Measurements from ENCODE around the gene DZANK1. TPM values are rescaled to one million over a fixed set of nuclear protein-coding genes. Genes with fewer than 3 reads are reported as not detected.
"Not testable (repeated sequence)": the region's sequence is repeated elsewhere in the genome, so short reads cannot be mapped to it uniquely, and the experiment has no call there.

Gene DZANK1
- total RNA-seq, 1 donor from 2014 or later = 1.1 TPM

DNA sequence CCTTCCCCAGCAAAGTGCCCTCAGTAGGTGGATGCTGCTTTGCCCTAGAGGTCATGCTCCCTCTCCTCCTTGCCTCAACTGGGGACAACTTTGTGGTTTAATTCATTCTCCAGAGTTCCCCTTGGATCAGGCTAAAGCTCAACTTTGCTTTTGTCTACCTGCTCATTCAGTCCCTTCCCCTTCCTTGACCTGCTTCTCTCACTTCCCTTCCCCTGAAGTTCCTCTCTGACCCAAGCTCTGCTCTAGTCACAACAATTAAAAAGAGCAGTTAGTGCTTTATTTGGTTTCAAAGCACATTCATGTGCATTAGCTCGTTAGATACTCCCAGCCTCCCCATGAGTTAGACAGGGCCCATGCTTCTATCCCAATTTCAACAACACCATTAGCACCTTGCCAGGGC, 71.3 kb downstream of the DZANK1 start:
- Mint-ChIP-seq H3K27ac (no peak overlapping the region), H3K4me1 (ENCODE audit: low read depth) (no peaks in the 10 kb centered on the region), H3K4me3 (no peak overlapping the region), H3K9me3 (no peaks in the 10 kb centered on the region), H3K36me3 (ENCODE audit: low read depth) (no peaks in the 10 kb centered on the region), H3K27me3 (ENCODE audit: insufficient read depth) (no peaks in the 10 kb centered on the region)
- DNase-seq (ENCODE audit: low spot score) = no peak
- intact Hi-C loops (cut with micrococcal nuclease) = no loop called here

DNA sequence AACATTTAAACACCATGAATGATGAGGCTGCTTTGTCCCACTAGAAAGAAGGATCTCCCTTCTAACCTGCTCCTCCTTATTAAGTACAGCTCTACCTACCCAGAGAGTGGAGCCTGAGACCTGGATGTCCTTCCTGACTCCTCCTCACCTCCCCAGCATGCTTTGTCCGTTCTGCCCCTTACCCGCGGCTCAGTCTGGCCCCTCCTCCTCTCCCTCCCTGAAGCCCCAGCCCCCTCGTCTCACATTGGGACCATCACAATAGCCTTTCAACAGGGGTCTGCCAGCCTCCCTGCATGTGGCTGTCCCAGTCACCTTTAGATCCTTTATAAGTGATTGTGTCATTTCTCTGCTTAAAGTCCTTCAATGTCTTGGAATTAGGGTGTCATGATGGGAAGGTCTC, 72.5 kb downstream of the DZANK1 start:
- no peak for DNase-seq (ENCODE audit: low spot score)
- Mint-ChIP-seq H3K27me3 (ENCODE audit: insufficient read depth) (no peaks in the 10 kb centered on the region), H3K27ac (no peak overlapping the region), H3K9me3 (no peaks in the 10 kb centered on the region), H3K4me1 (ENCODE audit: low read depth) (no peaks in the 10 kb centered on the region), H3K36me3 (ENCODE audit: low read depth) (no peaks in the 10 kb centered on the region), H3K4me3 (no peak overlapping the region)
- intact Hi-C loops (cut with micrococcal nuclease) = no loop called here

DNA sequence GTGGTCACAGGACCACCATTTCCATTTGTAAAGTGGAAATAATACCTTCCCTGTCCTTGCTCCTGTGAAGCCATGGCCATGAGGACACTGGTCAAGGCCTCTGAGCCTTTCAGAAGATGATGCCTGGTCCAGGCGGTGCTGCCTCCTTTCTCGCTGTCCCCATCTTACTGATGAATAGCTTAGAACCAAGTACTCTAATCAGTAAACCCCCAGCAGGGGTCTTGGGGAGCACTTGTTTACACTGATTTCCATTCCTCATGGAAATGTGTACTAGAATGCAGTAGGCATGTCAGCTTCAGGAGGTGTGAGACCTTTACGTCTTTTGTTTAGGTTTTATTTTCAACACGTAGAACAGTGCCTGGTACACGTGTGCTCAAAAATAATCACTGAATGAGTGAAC, 75.1 kb downstream of the DZANK1 start:
- Mint-ChIP-seq H3K36me3 (ENCODE audit: low read depth) (no peaks in the 10 kb centered on the region), H3K27me3 (ENCODE audit: insufficient read depth) (no peaks in the 10 kb centered on the region), H3K4me3 (no peak overlapping the region), H3K27ac (no peak overlapping the region), H3K4me1 (ENCODE audit: low read depth) (no peaks in the 10 kb centered on the region), H3K9me3 (no peaks in the 10 kb centered on the region)
- intact Hi-C loops (cut with micrococcal nuclease) = no loop called here
- no peak for DNase-seq (ENCODE audit: low spot score)

DNA sequence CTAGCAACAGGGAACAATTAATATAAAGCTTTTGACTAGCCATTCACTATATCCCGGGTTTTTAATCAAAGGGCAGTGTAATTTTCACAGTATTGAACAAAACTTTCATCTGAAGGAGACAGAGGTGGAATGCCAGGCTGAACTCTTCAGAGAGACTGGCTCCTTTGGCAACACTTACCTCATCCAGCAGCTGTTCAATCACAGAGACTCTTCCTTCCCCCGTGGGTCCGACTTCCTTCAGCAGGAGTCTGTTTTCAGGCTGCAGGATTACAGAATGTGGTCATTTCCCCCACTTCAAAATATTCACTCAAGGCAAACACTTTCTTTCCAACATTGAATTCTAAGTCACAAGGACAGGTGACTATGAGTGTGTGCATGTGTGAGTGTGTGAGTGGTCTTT, 76.6 kb downstream of the DZANK1 start:
- no peak for DNase-seq (ENCODE audit: low spot score)
- H3K9me3 Mint-ChIP-seq = no peaks in the 10 kb centered on the region
- H3K27me3 Mint-ChIP-seq (ENCODE audit: insufficient read depth) = no peaks in the 10 kb centered on the region
- H3K27ac Mint-ChIP-seq = no peak overlapping the region
- intact Hi-C loops (cut with micrococcal nuclease) = no loop called here
- H3K36me3 Mint-ChIP-seq (ENCODE audit: low read depth) = no peaks in the 10 kb centered on the region
- H3K4me3 Mint-ChIP-seq = no peak overlapping the region
- H3K4me1 Mint-ChIP-seq (ENCODE audit: low read depth) = no peaks in the 10 kb centered on the region

DNA sequence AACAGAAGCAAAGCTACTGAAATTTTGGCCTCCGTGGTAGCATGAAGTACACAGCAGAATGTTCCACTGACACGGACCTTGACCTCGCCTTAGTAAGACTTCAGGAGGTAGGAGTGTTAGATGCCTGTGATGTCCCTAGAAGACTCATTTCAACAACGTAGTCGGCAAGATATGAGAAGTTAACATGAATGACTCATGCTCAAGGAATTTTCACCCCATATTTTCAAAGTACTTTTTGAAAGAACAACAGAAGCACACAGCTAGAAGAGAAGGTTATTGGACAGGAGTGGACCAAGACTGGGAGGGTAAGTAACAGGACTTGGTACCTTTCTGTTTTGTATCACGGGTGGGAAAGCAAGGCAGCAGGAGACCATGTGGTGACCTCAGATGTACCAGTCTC, 78.0 kb downstream of the DZANK1 start:
- DNase-seq (ENCODE audit: low spot score) = no peak
- Mint-ChIP-seq H3K4me1 (ENCODE audit: low read depth) (no peaks in the 10 kb centered on the region), H3K9me3 (no peaks in the 10 kb centered on the region), H3K4me3 (no peak overlapping the region), H3K36me3 (ENCODE audit: low read depth) (no peaks in the 10 kb centered on the region), H3K27me3 (ENCODE audit: insufficient read depth) (no peaks in the 10 kb centered on the region), H3K27ac (no peak overlapping the region)
- intact Hi-C loops (cut with micrococcal nuclease) = no loop called here

- no peak overlapping the region for H3K4me3 Mint-ChIP-seq
- no peak overlapping the region for H3K27ac Mint-ChIP-seq
- DNase-seq (ENCODE audit: low spot score) = no peak
- H3K36me3 Mint-ChIP-seq (ENCODE audit: low read depth) = no peaks in the 10 kb centered on the region
- intact Hi-C loops (cut with micrococcal nuclease) = no loop called here
- H3K27me3 Mint-ChIP-seq (ENCODE audit: insufficient read depth) = no peaks in the 10 kb centered on the region
- no peaks in the 10 kb centered on the region for H3K9me3 Mint-ChIP-seq
- no peaks in the 10 kb centered on the region for H3K4me1 Mint-ChIP-seq (ENCODE audit: low read depth)
Observed at GRCh38 chr20:18380908-18381529, 85.8 kb downstream of the DZANK1 start.

DNA sequence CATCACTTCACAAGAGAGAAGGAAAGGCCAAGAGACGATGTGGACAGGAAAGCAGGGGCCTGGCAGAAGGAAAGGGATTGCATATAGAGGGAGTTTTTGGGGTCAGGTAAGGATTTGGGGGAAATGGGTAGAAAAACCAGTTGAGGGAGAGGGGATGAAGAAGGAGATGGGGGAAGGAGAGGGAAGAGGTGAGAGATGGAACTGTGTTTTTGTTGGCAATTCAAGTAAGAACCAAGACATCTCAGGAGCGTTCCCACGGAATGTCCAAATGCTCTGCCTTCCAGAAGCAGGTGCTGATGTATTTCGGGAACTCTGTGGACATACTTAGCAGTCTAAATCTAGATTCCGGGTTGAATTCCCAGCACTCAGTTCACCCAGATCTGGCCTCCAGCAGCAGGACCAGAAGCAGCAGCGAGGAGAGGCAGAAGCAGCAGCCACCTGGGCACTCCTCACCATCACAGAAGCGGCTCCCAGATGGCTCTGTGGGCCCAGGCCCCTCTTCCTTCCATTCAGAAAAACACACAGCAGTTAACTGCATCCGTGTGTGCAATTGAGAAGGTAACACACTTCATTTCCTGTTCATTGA, 88.8 kb downstream of the DZANK1 start:
- Mint-ChIP-seq H3K4me1 (ENCODE audit: low read depth) (no peaks in the 10 kb centered on the region), H3K9me3 (no peaks in the 10 kb centered on the region), H3K4me3 (no peak overlapping the region), H3K27ac (no peak overlapping the region), H3K27me3 (ENCODE audit: insufficient read depth) (peaks cover 6% of the 10 kb centered on the region), H3K36me3 (ENCODE audit: low read depth) (no peaks in the 10 kb centered on the region)
- no peak for DNase-seq (ENCODE audit: low spot score)
- intact Hi-C loops (cut with micrococcal nuclease) = no loop called here

DNA sequence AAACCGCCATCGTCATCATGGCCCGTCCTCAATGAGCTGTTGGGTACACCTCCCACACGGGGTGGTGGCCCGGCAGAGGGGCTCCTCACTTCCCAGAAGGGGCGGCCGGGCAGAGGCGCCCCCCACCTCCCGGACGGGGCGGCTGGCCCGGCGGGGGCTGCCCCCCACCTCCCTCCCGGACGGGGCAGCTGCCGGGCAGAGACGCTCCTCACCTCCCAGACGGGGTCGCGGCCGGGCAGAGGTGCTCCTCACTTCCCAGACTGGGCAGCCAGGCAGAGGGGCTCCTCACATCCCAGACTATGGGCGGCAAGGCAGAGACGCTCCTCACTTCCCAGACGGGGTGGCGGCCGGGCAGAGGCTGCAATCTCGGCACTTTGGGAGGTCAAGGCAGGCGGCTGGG, 91.3 kb downstream of the DZANK1 start:
- H3K27me3 Mint-ChIP-seq (ENCODE audit: insufficient read depth); intact Hi-C loops (cut with micrococcal nuclease); H3K4me3 Mint-ChIP-seq: not testable (repeated sequence)

DNA sequence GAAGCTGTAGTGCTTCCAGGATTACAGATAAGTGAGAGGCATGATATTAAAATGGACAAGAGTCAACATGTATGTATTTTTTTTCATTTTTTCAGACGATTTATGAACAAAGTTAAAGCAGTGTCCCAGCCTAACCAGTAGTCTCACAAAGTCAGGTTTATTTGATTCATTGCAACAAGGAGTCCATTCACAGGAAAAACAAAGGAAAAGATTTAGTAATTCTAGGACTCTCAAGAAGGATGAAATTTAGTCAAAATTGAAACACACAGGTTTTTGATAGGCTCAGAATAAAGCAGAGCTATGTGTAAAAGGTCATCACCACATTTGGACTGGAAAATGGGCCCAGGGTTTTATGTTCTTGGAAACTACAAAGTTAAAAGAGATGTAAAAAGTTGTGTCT, 94.5 kb downstream of the DZANK1 start:
- no peaks in the 10 kb centered on the region for H3K9me3 Mint-ChIP-seq
- no peaks in the 10 kb centered on the region for H3K36me3 Mint-ChIP-seq (ENCODE audit: low read depth)
- intact Hi-C loops (cut with micrococcal nuclease) = no loop called here
- H3K27ac Mint-ChIP-seq = no peak overlapping the region
- no peak overlapping the region for H3K4me3 Mint-ChIP-seq
- no peak for DNase-seq (ENCODE audit: low spot score)
- H3K4me1 Mint-ChIP-seq (ENCODE audit: low read depth) = no peaks in the 10 kb centered on the region
- peaks cover 6% of the 10 kb centered on the region for H3K27me3 Mint-ChIP-seq (ENCODE audit: insufficient read depth)

More for the DNA sequence above, 91.3 kb downstream of the DZANK1 start:
- not testable (repeated sequence) for DNase-seq (ENCODE audit: low spot score); H3K36me3 Mint-ChIP-seq (ENCODE audit: low read depth); H3K27ac Mint-ChIP-seq; H3K9me3 Mint-ChIP-seq; H3K4me1 Mint-ChIP-seq (ENCODE audit: low read depth)

- no peaks in the 10 kb centered on the region for H3K36me3 Mint-ChIP-seq (ENCODE audit: low read depth)
- H3K4me3 Mint-ChIP-seq = no peak overlapping the region
- intact Hi-C loops (cut with micrococcal nuclease) = no loop called here
- H3K27me3 Mint-ChIP-seq (ENCODE audit: insufficient read depth) = no peaks in the 10 kb centered on the region
- DNase-seq (ENCODE audit: low spot score) = no peak
- H3K27ac Mint-ChIP-seq = no peak overlapping the region
- H3K9me3 Mint-ChIP-seq = no peaks in the 10 kb centered on the region
- no peaks in the 10 kb centered on the region for H3K4me1 Mint-ChIP-seq (ENCODE audit: low read depth)
Observed at GRCh38 chr20:18364768-18365167, 102.1 kb downstream of the DZANK1 start.

DNA sequence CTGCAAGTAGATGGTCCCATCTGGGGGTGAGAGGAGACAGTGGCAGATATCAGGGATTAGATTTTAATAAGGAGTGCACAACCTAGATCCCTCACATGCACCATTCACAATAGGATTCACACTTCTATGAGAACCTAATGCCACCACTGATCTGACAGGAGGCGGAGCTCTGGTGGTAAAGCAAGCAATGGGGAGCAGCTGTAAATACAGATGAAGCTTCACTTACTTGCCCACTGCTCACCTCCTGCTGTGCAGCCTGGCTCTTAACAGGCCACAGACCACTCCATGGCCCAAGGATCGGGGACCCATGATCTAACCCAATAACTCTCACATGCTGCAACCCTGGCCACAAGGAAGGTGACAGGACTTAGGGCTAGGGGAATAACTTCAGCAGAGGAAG, 103.1 kb downstream of the DZANK1 start:
- H3K4me1 Mint-ChIP-seq (ENCODE audit: low read depth) = no peaks in the 10 kb centered on the region
- no peak for DNase-seq (ENCODE audit: low spot score)
- no peaks in the 10 kb centered on the region for H3K27me3 Mint-ChIP-seq (ENCODE audit: insufficient read depth)
- intact Hi-C loops (cut with micrococcal nuclease) = no loop called here
- no peak overlapping the region for H3K27ac Mint-ChIP-seq
- no peaks in the 10 kb centered on the region for H3K9me3 Mint-ChIP-seq
- H3K36me3 Mint-ChIP-seq (ENCODE audit: low read depth) = no peaks in the 10 kb centered on the region
- H3K4me3 Mint-ChIP-seq = no peak overlapping the region

- Mint-ChIP-seq H3K4me1 (ENCODE audit: low read depth) (no peaks in the 10 kb centered on the region), H3K9me3 (no peaks in the 10 kb centered on the region), H3K27me3 (ENCODE audit: insufficient read depth) (peaks cover 3% of the 10 kb centered on the region), H3K27ac (no peak overlapping the region), H3K4me3 (no peak overlapping the region), H3K36me3 (ENCODE audit: low read depth) (no peaks in the 10 kb centered on the region)
- intact Hi-C loops (cut with micrococcal nuclease) = no loop called here
- DNase-seq (ENCODE audit: low spot score) = no peak
Observed at GRCh38 chr20:18362916-18363315, 103.9 kb downstream of the DZANK1 start.

DNA sequence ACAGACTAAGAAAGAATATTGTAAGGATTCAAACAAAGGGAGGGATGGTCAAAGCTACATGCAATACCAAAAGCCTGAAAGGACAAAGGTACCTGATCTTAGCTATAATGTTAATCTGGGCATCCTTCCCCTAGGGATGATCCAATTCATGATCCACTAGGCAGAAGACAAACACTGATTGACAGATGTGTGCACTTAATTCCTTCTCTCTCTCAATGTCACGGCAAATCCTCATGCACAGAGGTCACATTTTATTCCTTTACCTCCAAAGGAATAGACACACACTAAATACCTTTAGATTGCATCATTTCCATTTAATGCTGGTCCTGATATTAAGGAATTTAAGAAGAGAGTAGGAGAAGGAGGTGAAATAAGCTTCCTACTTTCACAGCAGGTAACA, 105.2 kb downstream of the DZANK1 start:
- Mint-ChIP-seq H3K36me3 (ENCODE audit: low read depth) (no peaks in the 10 kb centered on the region), H3K27ac (no peak overlapping the region)

DNA sequence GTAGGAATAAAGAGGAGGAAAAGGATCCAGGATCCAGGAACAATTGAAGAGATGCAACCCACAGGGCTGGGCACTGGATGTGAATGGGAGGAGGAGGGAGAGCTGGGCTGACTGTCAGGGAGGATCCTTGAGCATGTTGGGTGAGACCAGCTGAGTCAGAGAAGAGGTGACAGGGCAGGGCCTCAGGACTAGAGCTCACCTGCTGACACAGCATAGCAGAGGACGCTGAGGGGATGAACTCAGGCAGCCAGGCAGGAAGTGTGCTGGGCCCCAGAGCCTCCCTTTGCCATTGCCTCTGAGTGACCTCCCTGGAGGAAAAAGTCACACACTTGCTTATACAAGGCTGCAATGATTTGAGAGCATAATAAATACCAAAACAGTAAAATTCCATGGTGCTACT, 106.2 kb downstream of the DZANK1 start:
- peaks cover 4% of the 10 kb centered on the region for H3K27me3 Mint-ChIP-seq (ENCODE audit: insufficient read depth)

More for the DNA sequence above, 105.2 kb downstream of the DZANK1 start:
- Mint-ChIP-seq H3K27me3 (ENCODE audit: insufficient read depth) (peaks cover 4% of the 10 kb centered on the region), H3K4me3 (no peak overlapping the region), H3K9me3 (no peaks in the 10 kb centered on the region), H3K4me1 (ENCODE audit: low read depth) (no peaks in the 10 kb centered on the region)
- intact Hi-C loops (cut with micrococcal nuclease) = no loop called here
- no peak for DNase-seq (ENCODE audit: low spot score)

More for the DNA sequence above, 106.2 kb downstream of the DZANK1 start:
- Mint-ChIP-seq H3K9me3 (no peaks in the 10 kb centered on the region), H3K36me3 (ENCODE audit: low read depth) (no peaks in the 10 kb centered on the region), H3K4me3 (no peak overlapping the region), H3K4me1 (ENCODE audit: low read depth) (no peaks in the 10 kb centered on the region), H3K27ac (no peak overlapping the region)
- intact Hi-C loops (cut with micrococcal nuclease) = no loop called here
- no peak for DNase-seq (ENCODE audit: low spot score)

Data from activated T-helper 1 cell treated with anti-CD3 and anti-CD28 coated beads, Interleukin-12 subunit alpha, Interleukin-12 subunit beta, Interleukin-2, Interleukin-4 antibody, amounts not matched to agents 30 ng/mL and 10 ng/mL and 1 ng/mL, durations not matched to agents 14 hours and 24 hours and 36 hours (primary cell).